MCF 10A (cell line): Measurements from ENCODE around the gene TGFBR1. TPM values are rescaled to one million over a fixed set of nuclear protein-coding genes. Genes with fewer than 3 reads are reported as not detected.

ENCODE experiments used
- BruUV-seq: library from RNA; stranded (reverse); fragments of 400-500 nt; replicated peaks from 2 replicates; lab custom pipeline; 2021; lab: Mats Ljungman, UMichigan
- CTCF ChIA-PET: fragments of 300-600 bp; sonication (Branson Sonifier 250); formaldehyde crosslinking; extraction: SDS; loops from one replicate; lab custom pipeline; 2021; ENCODE audit warnings: antibody characterized with exemption, inconsistent platforms; lab: Yijun Ruan, JAX
- POLR2A ChIA-PET: fragments of 300-600, 350-650 bp; sonication (Branson Sonifier 250); formaldehyde crosslinking; extraction: SDS; loops from one replicate; lab custom pipeline; 2020; ENCODE audit warnings: antibody characterized with exemption, inconsistent platforms; lab: Yijun Ruan, JAX
- DNase-seq: peaks from one replicate; pipeline ENCODE4 v3.0.0-alpha.2; 2018; ENCODE audit not compliant: unreplicated experiment
- H3K27ac Mint-ChIP-seq: one replicate; pipeline ENCODE4 v1.8.0; 2022; ENCODE audit warnings: mild to moderate bottlenecking, low read depth, mixed read lengths; ENCODE audit not compliant: unreplicated experiment
- H3K27me3 Mint-ChIP-seq: one replicate; pipeline ENCODE4 v1.8.0; 2022; ENCODE audit warnings: mixed read lengths; ENCODE audit not compliant: insufficient read depth, unreplicated experiment
- H3K36me3 Mint-ChIP-seq: one replicate; pipeline ENCODE4 v1.8.0; 2022; ENCODE audit warnings: mild to moderate bottlenecking, moderate library complexity, mixed read lengths; ENCODE audit not compliant: insufficient read depth, unreplicated experiment
- H3K4me1 Mint-ChIP-seq: one replicate; pipeline ENCODE4 v1.8.0; 2022; ENCODE audit warnings: mixed read lengths; ENCODE audit not compliant: insufficient read depth, unreplicated experiment
- H3K4me3 Mint-ChIP-seq: one replicate; pipeline ENCODE4 v1.8.0; 2022; ENCODE audit warnings: mild to moderate bottlenecking, moderate library complexity, mixed read lengths; ENCODE audit not compliant: unreplicated experiment
- H3K9me3 Mint-ChIP-seq: one replicate; pipeline ENCODE4 v1.8.0; 2022; ENCODE audit warnings: mixed read lengths; ENCODE audit not compliant: unreplicated experiment
- CTCF ChIP-seq: fragments of 200-600 bp; IDR thresholded peaks from one replicate; pipeline ENCODE4 v1.8.0; 2022; ENCODE audit warnings: antibody characterized with exemption, mild to moderate bottlenecking; ENCODE audit not compliant: unreplicated experiment
- intact Hi-C: fragments of 100-400 bp; cut with micrococcal nuclease; formaldehyde crosslinking; loops from 2 replicates; pipeline ENCODE4 v1.14.1; 2022
- total RNA-seq: library from RNA; stranded (reverse); gene quantifications from 2 replicates; pipeline ENCODE4 v1.2.3, GENCODE V29; 2022

The TGFBR1 gene
- total RNA-seq, 1 experiment from 2014 or later, result 27.6 TPM

DNA sequence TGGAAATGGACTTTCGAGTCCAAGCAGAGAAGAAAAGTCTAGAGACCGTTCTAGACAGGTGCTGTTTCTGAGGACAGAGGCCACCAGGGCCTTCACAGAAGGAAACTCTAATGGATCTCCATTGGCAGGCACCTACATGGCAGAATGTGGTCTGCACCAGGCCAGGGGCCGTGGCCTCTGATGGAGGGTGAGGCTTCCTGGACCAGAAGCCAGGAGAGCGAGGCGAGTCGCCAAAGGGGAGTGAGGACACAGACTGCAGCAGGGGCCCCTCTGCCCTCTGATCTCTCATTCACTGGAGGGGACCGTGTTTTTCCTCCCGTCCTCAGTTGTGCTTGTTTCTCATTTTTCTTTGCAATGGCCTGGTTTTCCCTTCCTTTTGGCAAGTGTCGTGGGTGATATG lies 75.7 kb downstream of the TGFBR1 start:
- no TSS peak for BruUV-seq
- intact Hi-C loops, result loop anchor here (5.0 to 10.0 kb wide), 4 partner anchors 84 to 1417 kb away; no protein-coding TSS in a partner anchor
- no peak for DNase-seq
- TF ChIP-seq CTCF, result no peak
- no peaks in the 10 kb centered on the region for H3K36me3 Mint-ChIP-seq
- no peaks in the 10 kb centered on the region for H3K27me3 Mint-ChIP-seq
- H3K4me3 Mint-ChIP-seq, result no peak overlapping the region
- no peak overlapping the region for H3K27ac Mint-ChIP-seq
- no peaks in the 10 kb centered on the region for H3K4me1 Mint-ChIP-seq
- ChIA-PET POLR2A (no interaction called here), CTCF (interaction anchor here (1.2 kb wide), 1 partner anchor 17 kb away, joined by 3 read pairs; no protein-coding TSS in a partner anchor)
- H3K9me3 Mint-ChIP-seq, result no peaks in the 10 kb centered on the region

- intact Hi-C loops, result loop anchor here (5.0 to 10.0 kb wide), 4 partner anchors 84 to 1416 kb away; no protein-coding TSS in a partner anchor
- CTCF ChIA-PET, result interaction anchor here (0.8 to 1.2 kb wide), 2 partner anchors 18 to 819 kb away, joined by 3 to 4 read pairs; no protein-coding TSS in a partner anchor
These were observed 76.3 kb downstream of the TGFBR1 start for GRCh38 chr9:99181206-99181605.

DNA sequence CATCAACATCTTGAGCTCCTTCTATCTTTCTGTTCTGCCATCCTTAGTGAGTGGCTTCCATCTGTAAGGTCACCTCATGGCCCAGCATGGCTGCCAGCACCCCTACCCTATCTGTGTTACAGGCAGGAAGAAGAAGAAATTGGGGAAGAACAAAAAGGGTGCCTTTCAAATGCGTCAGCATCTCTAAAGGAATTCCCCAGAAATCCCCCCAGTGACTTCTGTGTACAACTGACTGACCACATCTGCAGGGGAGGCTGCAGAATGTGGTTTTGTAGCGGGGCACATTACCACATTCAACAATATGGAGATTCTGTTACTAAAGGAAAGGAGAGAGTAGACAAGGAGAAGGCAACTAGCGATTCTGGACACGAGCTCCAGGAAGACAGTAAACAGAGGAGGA lies 76.7 kb downstream of the TGFBR1 start:
- Mint-ChIP-seq H3K27me3 (peaks cover 3% of the 10 kb centered on the region), H3K4me1 (no peaks in the 10 kb centered on the region), H3K9me3 (no peaks in the 10 kb centered on the region), H3K27ac (no peak overlapping the region), H3K4me3 (no peak overlapping the region), H3K36me3 (no peaks in the 10 kb centered on the region)
- DNase-seq, result no peak
- intact Hi-C loops, result loop anchor here (5.0 to 10.0 kb wide), 4 partner anchors 83 to 1416 kb away; no protein-coding TSS in a partner anchor
- no TSS peak for BruUV-seq
- ChIA-PET CTCF (interaction anchor here (0.8 to 1.3 kb wide), 6 partner anchors 14 to 1142 kb away, joined by 3 to 8 read pairs (median 4); no protein-coding TSS in a partner anchor), POLR2A (interaction anchor here (0.5 to 1.0 kb wide), 3 partner anchors 8 to 991 kb away, joined by 3 to 5 read pairs (median 4); no protein-coding TSS in a partner anchor)
- no peak for TF ChIP-seq CTCF

More at GRCh38 chr9:99181206-99181605, 76.3 kb downstream of the TGFBR1 start:
- DNase-seq, result no peak
- no TSS peak for BruUV-seq
- Mint-ChIP-seq H3K27me3 (no peaks in the 10 kb centered on the region), H3K4me3 (no peak overlapping the region), H3K9me3 (no peaks in the 10 kb centered on the region), H3K27ac (no peak overlapping the region), H3K4me1 (no peaks in the 10 kb centered on the region), H3K36me3 (no peaks in the 10 kb centered on the region)
- no peak for TF ChIP-seq CTCF
- POLR2A ChIA-PET, result interaction anchor here (0.5 kb wide), 1 partner anchor 991 kb away, joined by 4 read pairs; no protein-coding TSS in a partner anchor

GRCh38 chr9:99182356-99182755 lies 77.4 kb downstream of the TGFBR1 start:
- H3K36me3 Mint-ChIP-seq, result no peaks in the 10 kb centered on the region
- peaks cover 11% of the 10 kb centered on the region for H3K27me3 Mint-ChIP-seq
- no TSS peak for BruUV-seq
- POLR2A ChIA-PET, result interaction anchor here (0.7 to 1.0 kb wide), 2 partner anchors 9 to 799 kb away, joined by 3 to 5 read pairs; no protein-coding TSS in a partner anchor
- H3K4me1 Mint-ChIP-seq, result no peaks in the 10 kb centered on the region
- intact Hi-C loops, result loop anchor here (5.0 to 10.0 kb wide), 4 partner anchors 82 to 1415 kb away; no protein-coding TSS in a partner anchor
- no peaks in the 10 kb centered on the region for H3K9me3 Mint-ChIP-seq
- no peak for TF ChIP-seq CTCF
- no peak for DNase-seq
- H3K4me3 Mint-ChIP-seq, result no peak overlapping the region
- CTCF ChIA-PET, result interaction anchor here (0.6 to 4.7 kb wide), 9 partner anchors 9 to 1142 kb away, joined by 3 to 33 read pairs (median 5); partner anchors contain the start of genes ALG2 and SEC61B
- no peak overlapping the region for H3K27ac Mint-ChIP-seq
